GM12801 (cell line): ENCODE data around the gene EYS.

ENCODE experiments used
- TF ChIP-seq, protein P1 (sequence below): IDR thresholded peaks from one replicate; pipeline ENCODE4 v1.5.1; 2011; ENCODE audit warnings: control low read depth; ENCODE audit not compliant: insufficient read length; ENCODE audit errors: extremely low read depth

Gene EYS

DNA sequence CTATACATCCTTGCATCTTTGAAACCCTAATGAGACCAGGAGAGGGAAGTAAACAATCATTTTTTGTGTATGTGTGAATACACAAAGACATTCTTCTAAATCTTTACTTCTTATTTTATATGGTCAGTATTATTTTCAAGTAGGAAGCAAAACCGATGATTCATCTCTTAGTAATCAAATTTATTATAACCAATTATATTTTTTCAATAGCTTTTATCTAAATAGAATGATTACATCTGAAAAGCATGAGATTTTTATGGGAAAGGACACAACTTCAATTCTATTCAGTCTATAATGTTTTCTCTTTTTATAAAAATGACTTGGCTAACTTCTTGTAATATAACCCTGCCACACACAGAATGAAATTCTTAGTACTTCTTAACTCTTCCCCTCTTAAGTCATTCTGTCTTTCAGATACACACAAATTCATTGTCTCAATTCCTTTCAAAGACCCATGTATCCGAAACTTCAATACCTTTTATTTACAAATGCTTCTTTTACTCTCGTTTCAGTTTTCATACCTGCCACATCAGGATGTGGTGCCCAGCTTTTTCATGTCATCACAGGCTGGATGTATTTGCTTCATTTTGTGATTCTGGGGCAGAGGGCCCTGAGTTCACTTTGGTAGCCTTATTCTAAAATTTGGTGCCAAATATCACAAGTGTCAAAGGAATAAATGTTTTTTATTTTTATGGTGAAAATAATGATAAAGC is 1844.4 kb downstream of the EYS start:
- TF ChIP-seq, protein P1, sequence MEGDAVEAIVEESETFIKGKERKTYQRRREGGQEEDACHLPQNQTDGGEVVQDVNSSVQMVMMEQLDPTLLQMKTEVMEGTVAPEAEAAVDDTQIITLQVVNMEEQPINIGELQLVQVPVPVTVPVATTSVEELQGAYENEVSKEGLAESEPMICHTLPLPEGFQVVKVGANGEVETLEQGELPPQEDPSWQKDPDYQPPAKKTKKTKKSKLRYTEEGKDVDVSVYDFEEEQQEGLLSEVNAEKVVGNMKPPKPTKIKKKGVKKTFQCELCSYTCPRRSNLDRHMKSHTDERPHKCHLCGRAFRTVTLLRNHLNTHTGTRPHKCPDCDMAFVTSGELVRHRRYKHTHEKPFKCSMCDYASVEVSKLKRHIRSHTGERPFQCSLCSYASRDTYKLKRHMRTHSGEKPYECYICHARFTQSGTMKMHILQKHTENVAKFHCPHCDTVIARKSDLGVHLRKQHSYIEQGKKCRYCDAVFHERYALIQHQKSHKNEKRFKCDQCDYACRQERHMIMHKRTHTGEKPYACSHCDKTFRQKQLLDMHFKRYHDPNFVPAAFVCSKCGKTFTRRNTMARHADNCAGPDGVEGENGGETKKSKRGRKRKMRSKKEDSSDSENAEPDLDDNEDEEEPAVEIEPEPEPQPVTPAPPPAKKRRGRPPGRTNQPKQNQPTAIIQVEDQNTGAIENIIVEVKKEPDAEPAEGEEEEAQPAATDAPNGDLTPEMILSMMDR: no peak

- TF ChIP-seq, protein P1: no peak
Observed at GRCh38 chr6:63859528-63859927, 1847.5 kb downstream of the EYS start.

GRCh38 chr6:63858691-63859090 is 1848.3 kb downstream of the EYS start:
- TF ChIP-seq, protein P1: no peak

DNA sequence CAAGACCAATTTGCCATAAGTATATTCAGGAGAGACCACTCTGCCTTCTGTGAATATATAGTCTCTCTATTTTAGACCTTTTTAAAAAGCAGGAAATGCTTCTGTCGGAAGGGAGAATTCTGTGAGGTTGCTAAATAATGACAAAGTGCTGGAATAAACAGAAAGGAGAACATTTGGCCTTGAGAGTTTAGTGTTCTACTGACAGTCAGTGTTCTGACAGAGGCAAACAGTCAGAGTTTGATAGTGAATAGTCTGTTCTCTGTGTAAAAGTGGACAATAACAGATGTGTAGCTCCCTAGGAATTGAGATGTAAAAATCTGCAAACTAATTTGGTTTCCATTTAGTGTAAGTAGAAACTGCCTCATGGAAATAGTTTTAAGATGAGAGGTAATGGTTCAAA is 1850.8 kb downstream of the EYS start:
- TF ChIP-seq, protein P1: no peak

DNA sequence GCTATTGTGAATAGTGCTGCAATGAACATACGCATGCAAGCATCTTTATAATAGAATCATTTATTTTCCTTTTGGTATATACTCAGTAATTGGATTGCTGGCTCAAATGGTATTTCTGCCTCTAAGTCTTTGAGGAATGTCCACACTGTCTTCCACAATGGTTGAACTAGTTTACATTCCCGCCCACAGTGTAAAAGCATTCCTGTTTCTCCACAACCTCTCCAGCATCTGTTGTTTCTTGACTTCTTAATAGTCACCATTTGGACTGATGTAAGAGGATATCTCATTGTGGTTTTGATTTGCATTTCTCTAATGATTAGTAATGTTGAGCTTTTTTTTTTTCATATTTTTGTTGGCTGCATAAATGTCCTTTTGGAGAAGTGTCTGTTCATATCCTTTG is 1862.7 kb downstream of the EYS start:
- TF ChIP-seq, protein P1: no peak

- TF ChIP-seq, protein P1: no peak
Observed at GRCh38 chr6:63839485-63839884, 1867.5 kb downstream of the EYS start.

- TF ChIP-seq, protein P1: no peak
Observed at GRCh38 chr6:63824722-63825121, 1882.3 kb downstream of the EYS start.
